HEK293 (cell line): ENCODE results near the gene NAP1L1.

Source experiments
- FEZF1 ChIP-seq: fragments of 450-650 bp; formaldehyde crosslinking; IDR thresholded peaks from 2 replicates; pipeline ENCODE4 v1.5.1; 2016; ENCODE audit warnings: missing biosample characterization, missing genetic modification characterization
- HOXC10 ChIP-seq: sonication (generic); formaldehyde crosslinking; IDR thresholded peaks from 2 replicates; pipeline ENCODE4 v1.8.1; 2023; ENCODE audit warnings: mild to moderate bottlenecking, missing genetic modification reagents
- MZF1 ChIP-seq: fragments of 450-650 bp; formaldehyde crosslinking; IDR thresholded peaks from 2 replicates; pipeline ENCODE4 v1.5.1; 2017; ENCODE audit warnings: missing biosample characterization, missing genetic modification characterization, borderline replicate concordance
- YY2 ChIP-seq: fragments of 450-650 bp; formaldehyde crosslinking; IDR thresholded peaks from 2 replicates; pipeline ENCODE4 v1.5.1; 2016; ENCODE audit warnings: missing biosample characterization, missing genetic modification characterization
- ZBTB7A ChIP-seq: fragments of 450-650 bp; formaldehyde crosslinking; IDR thresholded peaks from 2 replicates; pipeline ENCODE4 v1.5.1; 2016; ENCODE audit warnings: low read depth, missing biosample characterization, missing genetic modification characterization
- ZFP37 ChIP-seq: fragments of 450-650 bp; formaldehyde crosslinking; IDR thresholded peaks from 2 replicates; pipeline ENCODE4 v1.5.1; 2016; ENCODE audit warnings: missing biosample characterization, missing genetic modification characterization
- ZNF157 ChIP-seq: fragments of 450-650 bp; formaldehyde crosslinking; IDR thresholded peaks from 2 replicates; pipeline ENCODE4 v1.5.1; 2016; ENCODE audit warnings: missing biosample characterization, missing genetic modification characterization
- ZNF302 ChIP-seq: fragments of 450-650 bp; formaldehyde crosslinking; IDR thresholded peaks from 2 replicates; pipeline ENCODE4 v1.5.1; 2016; ENCODE audit warnings: missing biosample characterization, missing genetic modification characterization, low read depth
- ZNF391 ChIP-seq: fragments of 450-650 bp; formaldehyde crosslinking; IDR thresholded peaks from 2 replicates; pipeline ENCODE4 v1.5.1; 2016; ENCODE audit warnings: low read depth, missing biosample characterization, missing genetic modification characterization, borderline replicate concordance
- ZNF394 ChIP-seq: fragments of 450-650 bp; formaldehyde crosslinking; IDR thresholded peaks from 2 replicates; pipeline ENCODE4 v1.5.1; 2016; ENCODE audit warnings: missing biosample characterization, missing genetic modification characterization, mild to moderate bottlenecking, moderate library complexity, borderline replicate concordance
- ZNF501 ChIP-seq: fragments of 450-650 bp; formaldehyde crosslinking; IDR thresholded peaks from 2 replicates; pipeline ENCODE4 v1.5.1; 2016; ENCODE audit warnings: missing biosample characterization, missing genetic modification characterization
- ZNF561 ChIP-seq: fragments of 450-650 bp; IDR thresholded peaks from 2 replicates; pipeline ENCODE4 v1.5.1; 2018; ENCODE audit warnings: missing biosample characterization, missing genetic modification characterization, borderline replicate concordance
- ZNF830 ChIP-seq: fragments of 450-650 bp; IDR thresholded peaks from 2 replicates; pipeline ENCODE4 v1.5.0; 2018; ENCODE audit warnings: missing biosample characterization, missing genetic modification characterization, low read depth, mild to moderate bottlenecking, moderate library complexity
- ZSCAN23 ChIP-seq: fragments of 450-650 bp; formaldehyde crosslinking; IDR thresholded peaks from 2 replicates; pipeline ENCODE4 v1.5.1; 2016; ENCODE audit warnings: missing biosample characterization, missing genetic modification characterization
- TF ChIP-seq, protein P1 (sequence below): fragments of 450-650 bp; formaldehyde crosslinking; IDR thresholded peaks from 2 replicates; pipeline ENCODE4; 2016; ENCODE audit warnings: missing biosample characterization, missing genetic modification characterization
- TF ChIP-seq, protein P2 (sequence below): fragments of 450-650 bp; formaldehyde crosslinking; IDR thresholded peaks from 2 replicates; pipeline ENCODE4 v1.5.1; 2016; ENCODE audit warnings: missing biosample characterization, missing genetic modification characterization
- TF ChIP-seq, protein P3 (sequence below): fragments of 450-650 bp; formaldehyde crosslinking; IDR thresholded peaks from 2 replicates; pipeline ENCODE4 v1.5.1; 2016; ENCODE audit warnings: missing biosample characterization, missing genetic modification characterization
- TF ChIP-seq, protein P4 (sequence below): fragments of 450-650 bp; formaldehyde crosslinking; IDR thresholded peaks from 2 replicates; pipeline ENCODE4 v1.5.1; 2016; ENCODE audit warnings: missing biosample characterization, missing genetic modification characterization, borderline replicate concordance
- TF ChIP-seq, protein P5 (sequence below): fragments of 450-650 bp; formaldehyde crosslinking; IDR thresholded peaks from 2 replicates; pipeline ENCODE4 v1.5.1; 2016; ENCODE audit warnings: missing biosample characterization, missing genetic modification characterization
- TF ChIP-seq, protein P6 (sequence below): fragments of 450-650 bp; formaldehyde crosslinking; IDR thresholded peaks from 2 replicates; pipeline ENCODE4 v1.5.1; 2016; ENCODE audit warnings: missing biosample characterization, missing genetic modification characterization
- TF ChIP-seq, protein P7 (sequence below): fragments of 450-650 bp; formaldehyde crosslinking; IDR thresholded peaks from 2 replicates; pipeline ENCODE4 v1.5.1; 2017; ENCODE audit warnings: missing biosample characterization, mild to moderate bottlenecking, missing genetic modification characterization, moderate library complexity
- TF ChIP-seq, protein P8 (sequence below): fragments of 450-650 bp; formaldehyde crosslinking; IDR thresholded peaks from 2 replicates; pipeline ENCODE4 v1.5.1; 2017; ENCODE audit warnings: missing biosample characterization, missing genetic modification characterization

Gene NAP1L1

DNA sequence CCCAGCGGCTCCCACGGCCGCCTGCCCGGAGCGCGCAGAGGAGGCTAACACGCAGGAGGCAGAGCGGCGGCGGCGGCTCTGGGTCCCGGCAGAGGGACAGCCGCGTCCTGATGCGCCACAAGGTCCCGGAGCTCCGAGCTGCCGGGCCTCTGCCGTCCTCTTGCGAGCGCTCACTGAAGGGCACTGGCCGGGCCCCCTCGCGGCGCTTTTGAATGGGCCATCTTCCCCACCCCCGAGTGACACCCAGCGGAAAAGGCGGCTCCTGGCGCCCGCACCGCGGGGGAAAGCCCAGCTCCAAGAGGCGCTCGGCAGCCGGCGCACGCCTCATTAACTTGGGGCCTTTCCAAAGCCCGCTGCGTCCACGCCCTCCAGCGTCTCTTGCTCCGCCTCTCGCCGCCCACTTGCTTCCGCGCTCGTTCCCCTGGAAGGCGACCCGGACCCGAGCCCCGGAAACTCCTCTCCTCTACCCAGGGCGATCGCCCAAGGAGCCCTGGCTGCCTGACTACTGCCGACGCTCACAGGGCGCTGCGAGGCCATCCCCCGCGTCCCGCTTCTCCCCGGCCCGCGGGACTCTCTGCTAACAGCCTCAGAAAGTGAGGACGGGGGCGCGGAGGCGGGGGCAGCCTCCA is 53.0 kb downstream of the NAP1L1 start, which contains the start of gene PHLDA1 (continued):
- TF ChIP-seq, protein P1, sequence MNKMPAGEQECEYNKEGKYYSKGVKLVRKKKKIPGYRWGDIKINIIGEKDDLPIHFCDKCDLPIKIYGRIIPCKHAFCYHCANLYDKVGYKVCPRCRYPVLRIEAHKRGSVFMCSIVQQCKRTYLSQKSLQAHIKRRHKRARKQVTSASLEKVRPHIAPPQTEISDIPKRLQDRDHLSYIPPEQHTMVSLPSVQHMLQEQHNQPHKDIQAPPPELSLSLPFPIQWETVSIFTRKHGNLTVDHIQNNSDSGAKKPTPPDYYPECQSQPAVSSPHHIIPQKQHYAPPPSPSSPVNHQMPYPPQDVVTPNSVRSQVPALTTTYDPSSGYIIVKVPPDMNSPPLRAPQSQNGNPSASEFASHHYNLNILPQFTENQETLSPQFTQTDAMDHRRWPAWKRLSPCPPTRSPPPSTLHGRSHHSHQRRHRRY (tag by site-specific recombination): no peak
- TF ChIP-seq ZNF302: no peak
- TF ChIP-seq, protein P2, sequence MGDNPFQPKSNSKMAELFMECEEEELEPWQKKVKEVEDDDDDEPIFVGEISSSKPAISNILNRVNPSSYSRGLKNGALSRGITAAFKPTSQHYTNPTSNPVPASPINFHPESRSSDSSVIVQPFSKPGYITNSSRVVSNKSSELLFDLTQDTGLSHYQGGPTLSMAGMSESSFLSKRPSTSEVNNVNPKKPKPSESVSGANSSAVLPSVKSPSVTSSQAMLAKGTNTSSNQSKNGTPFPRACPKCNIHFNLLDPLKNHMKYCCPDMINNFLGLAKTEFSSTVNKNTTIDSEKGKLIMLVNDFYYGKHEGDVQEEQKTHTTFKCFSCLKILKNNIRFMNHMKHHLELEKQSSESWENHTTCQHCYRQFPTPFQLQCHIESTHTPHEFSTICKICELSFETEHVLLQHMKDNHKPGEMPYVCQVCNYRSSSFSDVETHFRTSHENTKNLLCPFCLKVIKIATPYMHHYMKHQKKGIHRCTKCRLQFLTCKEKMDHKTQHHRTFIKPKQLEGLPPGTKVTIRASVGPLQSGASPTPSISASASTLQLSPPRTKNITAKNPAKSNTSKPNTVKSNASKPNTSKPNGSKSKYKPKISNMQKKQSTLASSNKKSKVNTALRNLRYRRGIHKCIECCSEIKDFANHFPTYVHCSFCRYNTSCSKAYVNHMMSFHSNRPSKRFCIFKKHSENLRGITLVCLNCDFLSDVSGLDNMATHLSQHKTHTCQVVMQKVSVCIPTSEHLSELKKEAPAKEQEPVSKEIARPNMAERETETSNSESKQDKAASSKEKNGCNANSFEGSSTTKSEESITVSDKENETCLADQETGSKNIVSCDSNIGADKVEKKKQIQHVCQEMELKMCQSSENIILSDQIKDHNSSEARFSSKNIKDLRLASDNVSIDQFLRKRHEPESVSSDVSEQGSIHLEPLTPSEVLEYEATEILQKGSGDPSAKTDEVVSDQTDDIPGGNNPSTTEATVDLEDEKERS: no peak
- TF ChIP-seq, protein P3, sequence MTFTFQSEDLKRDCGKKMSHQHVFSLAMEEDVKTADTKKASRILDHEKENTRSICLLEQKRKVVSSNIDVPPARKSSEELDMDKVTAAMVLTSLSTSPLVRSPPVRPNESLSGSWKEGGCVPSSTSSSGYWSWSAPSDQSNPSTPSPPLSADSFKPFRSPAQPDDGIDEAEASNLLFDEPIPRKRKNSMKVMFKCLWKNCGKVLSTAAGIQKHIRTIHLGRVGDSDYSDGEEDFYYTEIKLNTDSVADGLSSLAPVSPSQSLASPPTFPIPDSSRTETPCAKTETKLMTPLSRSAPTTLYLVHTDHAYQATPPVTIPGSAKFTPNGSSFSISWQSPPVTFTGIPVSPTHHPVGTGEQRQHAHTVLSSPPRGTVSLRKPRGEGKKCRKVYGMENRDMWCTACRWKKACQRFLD (tag by site-specific recombination): no peak
- no peak for TF ChIP-seq ZSCAN23 (tag by site-specific recombination)
- TF ChIP-seq, protein P4, sequence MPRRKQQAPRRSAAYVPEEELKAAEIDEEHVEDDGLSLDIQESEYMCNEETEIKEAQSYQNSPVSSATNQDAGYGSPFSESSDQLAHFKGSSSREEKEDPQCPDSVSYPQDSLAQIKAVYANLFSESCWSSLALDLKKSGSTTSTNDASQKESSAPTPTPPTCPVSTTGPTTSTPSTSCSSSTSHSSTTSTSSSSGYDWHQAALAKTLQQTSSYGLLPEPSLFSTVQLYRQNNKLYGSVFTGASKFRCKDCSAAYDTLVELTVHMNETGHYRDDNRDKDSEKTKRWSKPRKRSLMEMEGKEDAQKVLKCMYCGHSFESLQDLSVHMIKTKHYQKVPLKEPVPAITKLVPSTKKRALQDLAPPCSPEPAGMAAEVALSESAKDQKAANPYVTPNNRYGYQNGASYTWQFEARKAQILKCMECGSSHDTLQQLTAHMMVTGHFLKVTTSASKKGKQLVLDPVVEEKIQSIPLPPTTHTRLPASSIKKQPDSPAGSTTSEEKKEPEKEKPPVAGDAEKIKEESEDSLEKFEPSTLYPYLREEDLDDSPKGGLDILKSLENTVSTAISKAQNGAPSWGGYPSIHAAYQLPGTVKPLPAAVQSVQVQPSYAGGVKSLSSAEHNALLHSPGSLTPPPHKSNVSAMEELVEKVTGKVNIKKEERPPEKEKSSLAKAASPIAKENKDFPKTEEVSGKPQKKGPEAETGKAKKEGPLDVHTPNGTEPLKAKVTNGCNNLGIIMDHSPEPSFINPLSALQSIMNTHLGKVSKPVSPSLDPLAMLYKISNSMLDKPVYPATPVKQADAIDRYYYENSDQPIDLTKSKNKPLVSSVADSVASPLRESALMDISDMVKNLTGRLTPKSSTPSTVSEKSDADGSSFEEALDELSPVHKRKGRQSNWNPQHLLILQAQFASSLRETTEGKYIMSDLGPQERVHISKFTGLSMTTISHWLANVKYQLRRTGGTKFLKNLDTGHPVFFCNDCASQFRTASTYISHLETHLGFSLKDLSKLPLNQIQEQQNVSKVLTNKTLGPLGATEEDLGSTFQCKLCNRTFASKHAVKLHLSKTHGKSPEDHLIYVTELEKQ (tag by site-specific recombination): no peak
- no peak for TF ChIP-seq ZNF157
- no peak for TF ChIP-seq YY2 (tag by site-specific recombination)
- TF ChIP-seq, protein P5, sequence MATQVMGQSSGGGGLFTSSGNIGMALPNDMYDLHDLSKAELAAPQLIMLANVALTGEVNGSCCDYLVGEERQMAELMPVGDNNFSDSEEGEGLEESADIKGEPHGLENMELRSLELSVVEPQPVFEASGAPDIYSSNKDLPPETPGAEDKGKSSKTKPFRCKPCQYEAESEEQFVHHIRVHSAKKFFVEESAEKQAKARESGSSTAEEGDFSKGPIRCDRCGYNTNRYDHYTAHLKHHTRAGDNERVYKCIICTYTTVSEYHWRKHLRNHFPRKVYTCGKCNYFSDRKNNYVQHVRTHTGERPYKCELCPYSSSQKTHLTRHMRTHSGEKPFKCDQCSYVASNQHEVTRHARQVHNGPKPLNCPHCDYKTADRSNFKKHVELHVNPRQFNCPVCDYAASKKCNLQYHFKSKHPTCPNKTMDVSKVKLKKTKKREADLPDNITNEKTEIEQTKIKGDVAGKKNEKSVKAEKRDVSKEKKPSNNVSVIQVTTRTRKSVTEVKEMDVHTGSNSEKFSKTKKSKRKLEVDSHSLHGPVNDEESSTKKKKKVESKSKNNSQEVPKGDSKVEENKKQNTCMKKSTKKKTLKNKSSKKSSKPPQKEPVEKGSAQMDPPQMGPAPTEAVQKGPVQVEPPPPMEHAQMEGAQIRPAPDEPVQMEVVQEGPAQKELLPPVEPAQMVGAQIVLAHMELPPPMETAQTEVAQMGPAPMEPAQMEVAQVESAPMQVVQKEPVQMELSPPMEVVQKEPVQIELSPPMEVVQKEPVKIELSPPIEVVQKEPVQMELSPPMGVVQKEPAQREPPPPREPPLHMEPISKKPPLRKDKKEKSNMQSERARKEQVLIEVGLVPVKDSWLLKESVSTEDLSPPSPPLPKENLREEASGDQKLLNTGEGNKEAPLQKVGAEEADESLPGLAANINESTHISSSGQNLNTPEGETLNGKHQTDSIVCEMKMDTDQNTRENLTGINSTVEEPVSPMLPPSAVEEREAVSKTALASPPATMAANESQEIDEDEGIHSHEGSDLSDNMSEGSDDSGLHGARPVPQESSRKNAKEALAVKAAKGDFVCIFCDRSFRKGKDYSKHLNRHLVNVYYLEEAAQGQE (tag by site-specific recombination): no peak
- no peak for TF ChIP-seq ZNF830 (tag by site-specific recombination)
- TF ChIP-seq, protein P6, sequence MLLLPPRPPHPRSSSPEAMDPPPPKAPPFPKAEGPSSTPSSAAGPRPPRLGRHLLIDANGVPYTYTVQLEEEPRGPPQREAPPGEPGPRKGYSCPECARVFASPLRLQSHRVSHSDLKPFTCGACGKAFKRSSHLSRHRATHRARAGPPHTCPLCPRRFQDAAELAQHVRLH (tag by site-specific recombination): peak; percentile 10; the same call in 1 of the 2 replicates
- peak; percentile 93; the same call in 1 of the 2 replicates for TF ChIP-seq ZFP37
- TF ChIP-seq ZNF561: peak; percentile 98
- TF ChIP-seq ZBTB7A (tag by site-specific recombination): no peak
- peak; percentile 88 for TF ChIP-seq FEZF1 (tag by site-specific recombination)
- no peak for TF ChIP-seq ZNF501
- TF ChIP-seq, protein P7, sequence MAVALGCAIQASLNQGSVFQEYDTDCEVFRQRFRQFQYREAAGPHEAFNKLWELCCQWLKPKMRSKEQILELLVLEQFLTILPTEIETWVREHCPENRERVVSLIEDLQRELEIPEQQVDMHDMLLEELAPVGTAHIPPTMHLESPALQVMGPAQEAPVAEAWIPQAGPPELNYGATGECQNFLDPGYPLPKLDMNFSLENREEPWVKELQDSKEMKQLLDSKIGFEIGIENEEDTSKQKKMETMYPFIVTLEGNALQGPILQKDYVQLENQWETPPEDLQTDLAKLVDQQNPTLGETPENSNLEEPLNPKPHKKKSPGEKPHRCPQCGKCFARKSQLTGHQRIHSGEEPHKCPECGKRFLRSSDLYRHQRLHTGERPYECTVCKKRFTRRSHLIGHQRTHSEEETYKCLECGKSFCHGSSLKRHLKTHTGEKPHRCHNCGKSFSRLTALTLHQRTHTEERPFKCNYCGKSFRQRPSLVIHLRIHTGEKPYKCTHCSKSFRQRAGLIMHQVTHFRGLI: peak; percentile 96
- no peak for TF ChIP-seq ZNF391 (tag by site-specific recombination)
- TF ChIP-seq ZNF394: peak; percentile 86; the same call in 1 of the 2 replicates
- no peak for TF ChIP-seq MZF1 (tag by site-specific recombination)
- TF ChIP-seq, protein P8, sequence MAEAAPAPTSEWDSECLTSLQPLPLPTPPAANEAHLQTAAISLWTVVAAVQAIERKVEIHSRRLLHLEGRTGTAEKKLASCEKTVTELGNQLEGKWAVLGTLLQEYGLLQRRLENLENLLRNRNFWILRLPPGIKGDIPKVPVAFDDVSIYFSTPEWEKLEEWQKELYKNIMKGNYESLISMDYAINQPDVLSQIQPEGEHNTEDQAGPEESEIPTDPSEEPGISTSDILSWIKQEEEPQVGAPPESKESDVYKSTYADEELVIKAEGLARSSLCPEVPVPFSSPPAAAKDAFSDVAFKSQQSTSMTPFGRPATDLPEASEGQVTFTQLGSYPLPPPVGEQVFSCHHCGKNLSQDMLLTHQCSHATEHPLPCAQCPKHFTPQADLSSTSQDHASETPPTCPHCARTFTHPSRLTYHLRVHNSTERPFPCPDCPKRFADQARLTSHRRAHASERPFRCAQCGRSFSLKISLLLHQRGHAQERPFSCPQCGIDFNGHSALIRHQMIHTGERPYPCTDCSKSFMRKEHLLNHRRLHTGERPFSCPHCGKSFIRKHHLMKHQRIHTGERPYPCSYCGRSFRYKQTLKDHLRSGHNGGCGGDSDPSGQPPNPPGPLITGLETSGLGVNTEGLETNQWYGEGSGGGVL (tag by site-specific recombination): no peak
- no peak for TF ChIP-seq HOXC10 (CRISPR knock-in tag)
